Measurements from ENCODE around the gene GPR32. TPM values are rescaled to one million over a fixed set of nuclear protein-coding genes. Genes with fewer than 3 reads are reported as not detected.
A peak's percentile ranks its signal among the peaks of the same experiment; 100 is the strongest.

Gene GPR32
- total and polyA plus RNA-seq, 7 donors = not detected

DNA sequence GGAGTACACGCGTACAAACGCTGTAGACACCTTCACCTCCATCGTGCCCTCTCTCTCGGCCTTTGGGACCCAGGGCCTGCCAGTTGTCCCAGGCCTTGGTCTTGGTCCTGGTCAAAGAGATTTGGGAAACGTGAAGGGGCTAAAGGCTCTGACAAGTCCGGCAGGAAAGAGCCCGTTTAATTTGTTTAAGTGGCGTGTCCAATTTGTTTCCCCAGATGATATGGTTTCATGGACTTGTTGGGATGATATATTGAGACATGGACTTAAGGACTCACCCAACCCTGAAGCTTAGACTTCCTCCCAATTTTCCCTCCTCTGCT, 44.4 kb upstream of the GPR32 start:
- intact Hi-C loops (cut with DNase I) = no loop called here
- DNase-seq (no peak), ATAC-seq (no peak)
- Histone ChIP-seq H3K4me3 (peak overlapping the region; percentile 67), H3K36me3 (ENCODE audit: insufficient read depth in 1 of 2, low read depth in 1 of 2) (no peaks in the 10 kb centered on the region), H3K9me3 (no peaks in the 10 kb centered on the region), H3K27me3 (ENCODE audit: insufficient read depth in 3 of 3, low read length in 2 of 3) (peaks cover 0 to 73% (median 27%) of the 10 kb centered on the region in 3 donors), H3K27ac (peak overlapping the region; percentile 16), H3K4me1 (no peaks in the 10 kb centered on the region)
- 32 to 42% (median 35%) methylated on average over 9 of the region's 9 CpGs for WGBS, 3 donors
- TF ChIP-seq, protein P1, sequence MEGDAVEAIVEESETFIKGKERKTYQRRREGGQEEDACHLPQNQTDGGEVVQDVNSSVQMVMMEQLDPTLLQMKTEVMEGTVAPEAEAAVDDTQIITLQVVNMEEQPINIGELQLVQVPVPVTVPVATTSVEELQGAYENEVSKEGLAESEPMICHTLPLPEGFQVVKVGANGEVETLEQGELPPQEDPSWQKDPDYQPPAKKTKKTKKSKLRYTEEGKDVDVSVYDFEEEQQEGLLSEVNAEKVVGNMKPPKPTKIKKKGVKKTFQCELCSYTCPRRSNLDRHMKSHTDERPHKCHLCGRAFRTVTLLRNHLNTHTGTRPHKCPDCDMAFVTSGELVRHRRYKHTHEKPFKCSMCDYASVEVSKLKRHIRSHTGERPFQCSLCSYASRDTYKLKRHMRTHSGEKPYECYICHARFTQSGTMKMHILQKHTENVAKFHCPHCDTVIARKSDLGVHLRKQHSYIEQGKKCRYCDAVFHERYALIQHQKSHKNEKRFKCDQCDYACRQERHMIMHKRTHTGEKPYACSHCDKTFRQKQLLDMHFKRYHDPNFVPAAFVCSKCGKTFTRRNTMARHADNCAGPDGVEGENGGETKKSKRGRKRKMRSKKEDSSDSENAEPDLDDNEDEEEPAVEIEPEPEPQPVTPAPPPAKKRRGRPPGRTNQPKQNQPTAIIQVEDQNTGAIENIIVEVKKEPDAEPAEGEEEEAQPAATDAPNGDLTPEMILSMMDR (IDR thresholded peaks at IDR 0.05) = no peak

DNA sequence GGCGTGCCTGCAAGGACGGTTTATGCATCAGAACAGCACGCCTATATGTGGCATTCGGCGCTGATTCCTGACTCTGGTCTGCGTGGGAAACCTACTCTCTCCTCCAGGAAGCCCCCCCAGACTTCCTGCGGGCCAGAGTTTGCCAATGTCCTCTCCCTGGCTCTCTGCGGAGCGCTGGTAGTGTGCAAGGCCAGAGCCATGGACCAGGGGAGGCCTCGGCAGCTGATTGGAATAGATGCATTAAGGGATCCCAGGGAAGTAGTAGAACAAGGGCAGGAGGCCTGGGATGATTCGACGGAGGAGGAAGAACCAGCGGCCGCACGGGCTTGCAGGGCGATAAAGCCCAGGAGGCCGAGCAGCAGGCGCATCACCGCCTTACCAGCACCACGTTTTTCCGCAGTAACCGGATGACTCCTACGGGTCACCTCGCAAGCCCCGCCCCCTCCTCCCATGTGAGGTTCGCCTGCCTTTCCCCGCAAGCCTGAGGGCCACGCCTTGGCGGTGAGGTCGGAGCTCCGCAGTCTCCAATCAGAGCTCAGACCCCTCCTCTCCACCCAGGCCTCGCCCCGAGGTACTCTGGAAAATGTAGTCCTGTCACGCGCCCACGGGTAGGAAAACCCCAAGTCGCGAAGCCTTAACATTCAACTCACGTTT, 42.1 kb upstream of the GPR32 start:
- Histone ChIP-seq H3K27me3 (ENCODE audit: insufficient read depth in 3 of 3, low read length in 2 of 3) (peaks cover 0 to 56% (median 27%) of the 10 kb centered on the region in 3 donors), H3K36me3 (ENCODE audit: insufficient read depth in 1 of 2, low read depth in 1 of 2) (no peaks in the 10 kb centered on the region), H3K4me1 (no peaks in the 10 kb centered on the region), H3K4me3 (no peak overlapping the region), H3K27ac (peak overlapping the region; percentile 23), H3K9me3 (no peaks in the 10 kb centered on the region)
- TF ChIP-seq, protein P1 (IDR thresholded peaks at IDR 0.05) = no peak
- 12 to 17% (median 14%) methylated on average over 36 to 39 of the region's 39 CpGs for WGBS, 3 donors
- DNase-seq (peak; percentile 74 to 78), ATAC-seq (peak in 3 of 4 donors; percentile 15 to 55 (median 37))
- intact Hi-C loops (cut with DNase I) = no loop called here

DNA sequence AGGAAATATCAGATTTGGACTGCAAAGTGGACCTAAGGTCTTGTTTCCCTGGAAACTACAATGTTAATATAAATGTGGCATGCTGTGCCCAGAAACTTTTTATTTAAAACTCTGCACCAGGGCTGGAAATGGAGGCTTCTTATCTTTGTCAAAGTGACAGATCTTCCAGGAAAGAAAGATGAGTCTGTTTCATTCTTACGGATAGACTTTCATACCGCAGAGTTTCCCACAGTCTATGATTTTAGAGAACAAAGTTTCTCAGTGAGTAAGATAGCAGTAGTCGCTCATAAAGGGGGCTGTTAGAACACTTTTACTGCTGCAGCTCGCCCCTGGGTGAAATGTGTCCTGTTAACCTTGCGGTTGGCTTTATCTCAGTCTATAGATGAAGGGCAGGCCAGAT, 40.4 kb upstream of the GPR32 start:
- ATAC-seq (no peak), DNase-seq (no peak)
- Histone ChIP-seq H3K4me1 (no peaks in the 10 kb centered on the region), H3K27me3 (ENCODE audit: insufficient read depth in 3 of 3, low read length in 2 of 3) (peaks cover under 1 to 39% (median 15%) of the 10 kb centered on the region in 3 donors), H3K36me3 (ENCODE audit: insufficient read depth in 1 of 2, low read depth in 1 of 2) (no peaks in the 10 kb centered on the region), H3K9me3 (no peaks in the 10 kb centered on the region), H3K4me3 (no peak overlapping the region), H3K27ac (no peak overlapping the region)
- intact Hi-C loops (cut with DNase I) = no loop called here
- TF ChIP-seq, protein P1 (IDR thresholded peaks at IDR 0.05) = no peak
- 76 to 82% (median 77%) methylated on average over 5 of the region's 5 CpGs for WGBS, 3 donors

DNA sequence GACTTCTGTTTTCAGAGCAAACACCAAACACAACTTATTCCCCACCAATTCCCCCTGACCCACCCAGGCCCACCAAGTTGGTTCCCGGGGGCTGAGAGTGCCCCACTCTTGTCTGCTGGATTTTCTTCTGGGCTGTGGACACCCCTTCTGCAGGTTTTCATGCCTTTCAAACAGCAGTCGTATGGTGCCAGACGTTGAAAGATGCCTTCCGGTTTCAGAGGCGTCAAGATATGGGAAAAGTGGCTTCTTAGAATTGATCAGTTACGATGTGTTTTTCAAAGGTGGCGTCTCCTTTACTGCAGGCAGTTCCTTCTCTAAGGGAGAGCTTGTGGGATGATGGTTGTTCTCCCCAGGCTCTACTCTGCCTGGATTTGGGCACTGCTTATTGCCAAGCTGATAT, 34.4 kb upstream of the GPR32 start:
- H3K27ac ChIP-seq = no peak overlapping the region
- no peaks in the 10 kb centered on the region for H3K9me3 ChIP-seq
- DNase-seq (no peak), ATAC-seq (no peak)
- no peak overlapping the region for H3K4me3 ChIP-seq
- peaks cover 3 to 33% (median 6%) of the 10 kb centered on the region in 3 donors for H3K27me3 ChIP-seq (ENCODE audit: insufficient read depth in 3 of 3, low read length in 2 of 3)
- WGBS, 3 donors = 45 to 52% (median 47%) methylated on average over 7 of the region's 7 CpGs
- intact Hi-C loops (cut with DNase I) = no loop called here
- H3K36me3 ChIP-seq (ENCODE audit: insufficient read depth in 1 of 2, low read depth in 1 of 2) = no peaks in the 10 kb centered on the region
- TF ChIP-seq, protein P1 (IDR thresholded peaks at IDR 0.05) = no peak
- H3K4me1 ChIP-seq = no peaks in the 10 kb centered on the region

DNA sequence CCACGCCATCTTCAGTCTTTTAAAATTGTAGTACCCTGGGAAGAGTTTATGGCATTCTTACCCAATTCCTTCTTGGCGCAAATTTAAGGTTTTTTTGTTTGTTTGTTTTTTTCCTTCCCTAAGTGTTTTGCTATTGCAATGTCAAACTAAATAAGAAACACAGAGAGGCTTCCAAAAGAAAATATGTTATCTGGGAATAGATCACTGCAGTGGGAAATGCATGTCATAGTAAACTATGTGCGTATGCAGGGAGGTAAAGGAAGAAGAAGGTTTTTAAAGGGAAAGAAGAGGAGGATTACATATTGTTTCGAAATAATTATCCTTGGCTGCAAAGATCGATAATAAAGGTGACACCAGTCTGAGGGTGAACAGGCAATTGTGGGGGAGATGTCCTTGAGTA, 33.9 kb upstream of the GPR32 start:
- TF ChIP-seq, protein P1 (IDR thresholded peaks at IDR 0.05) = no peak
- Histone ChIP-seq H3K4me1 (no peaks in the 10 kb centered on the region), H3K9me3 (no peaks in the 10 kb centered on the region), H3K27ac (no peak overlapping the region), H3K36me3 (ENCODE audit: insufficient read depth in 1 of 2, low read depth in 1 of 2) (no peaks in the 10 kb centered on the region), H3K4me3 (no peak overlapping the region), H3K27me3 (ENCODE audit: insufficient read depth in 3 of 3, low read length in 2 of 3) (peaks cover 3 to 30% (median 6%) of the 10 kb centered on the region in 3 donors)
- no peak for DNase-seq
- WGBS, 3 donors = 62 to 75% (median 74%) methylated on average over 5 of the region's 5 CpGs
- intact Hi-C loops (cut with DNase I) = no loop called here
- no peak for ATAC-seq

Measured in psoas muscle (tissue), 8 donors.